Lower lobe of right lung (tissue), 2 donors: ENCODE data around the gene S100G. TPM values are rescaled to one million over a fixed set of nuclear protein-coding genes. Genes with fewer than 3 reads are reported as not detected.

Source experiments
- ATAC-seq, 2 donors: fragments of 200-7000 bp; cut with Tn5 transposase; one replicate each; pipeline ENCODE4 v1.9.1; 2020 to 2022; ENCODE audit warnings: mild to moderate bottlenecking in 2 of 2, moderate library complexity in 2 of 2
- DNase-seq: peaks from one replicate; pipeline ENCODE4 v3.0.0-alpha.2; 2020
- H3K27ac ChIP-seq: fragments of 200-600 bp; one replicate; pipeline ENCODE4 v1.8.0; 2022
- H3K27me3 ChIP-seq: fragments of 200-600 bp; one replicate; pipeline ENCODE4 v1.8.0; 2022; ENCODE audit warnings: low read depth
- H3K36me3 ChIP-seq: fragments of 200-600 bp; one replicate; pipeline ENCODE4 v1.8.0; 2022; ENCODE audit warnings: mild to moderate bottlenecking
- H3K4me1 ChIP-seq: fragments of 200-600 bp; one replicate; pipeline ENCODE4 v1.8.0; 2022
- H3K4me3 ChIP-seq: fragments of 200-600 bp; one replicate; pipeline ENCODE4 v1.8.0; 2022; ENCODE audit warnings: mild to moderate bottlenecking
- H3K9me3 ChIP-seq: fragments of 200-600 bp; one replicate; pipeline ENCODE4 v1.8.0; 2022
- CTCF ChIP-seq: fragments of 200-600 bp; IDR thresholded peaks from one replicate; pipeline ENCODE4 v1.8.0; 2022; ENCODE audit warnings: antibody characterized with exemption, mild to moderate bottlenecking
- intact Hi-C: fragments of 100-400 bp; cut with DNase I; formaldehyde crosslinking; loops from one replicate; pipeline ENCODE4 v1.11.0; 2022
- microRNA-seq: library from miRNA; unstranded; fragments of <30 nt; microRNA quantifications from one replicate; pipeline ENCODE4 v1.2.0, GENCODE V29; 2020; ENCODE audit warnings: borderline number of aligned reads
- total RNA-seq: library from RNA; stranded (reverse); fragmentation: NEBNext Ultra II Directional; extraction: Animal tissue kit (Norgen Biotek cat#: 25700); gene quantifications from one replicate; pipeline ENCODE4 v1.2.1, GENCODE V29; 2021
- donor health status: DM: no; HTN: yes; CAD: no; lungs with severe emphysema.

The S100G gene
- total RNA-seq, 1 donor from 2014 or later: not detected

- H3K36me3 ChIP-seq: peaks cover 14% of the 10 kb centered on the region
- no peaks in the 10 kb centered on the region for H3K27me3 ChIP-seq
- no peak overlapping the region for H3K27ac ChIP-seq
- no peak for TF ChIP-seq CTCF
- no peak for ATAC-seq
- H3K4me3 ChIP-seq: no peak overlapping the region
- intact Hi-C loops: no loop called here
- DNase-seq: no peak
- H3K4me1 ChIP-seq: no peaks in the 10 kb centered on the region
- H3K9me3 ChIP-seq: no peaks in the 10 kb centered on the region
These were observed 49.4 kb downstream of the S100G start for GRCh38 chrX:16699389-16699788.

- ATAC-seq: no peak
- TF ChIP-seq CTCF: no peak
- peaks cover 14% of the 10 kb centered on the region for H3K36me3 ChIP-seq
These were observed 50.8 kb downstream of the S100G start for GRCh38 chrX:16700734-16701133.

GRCh38 chrX:16702700-16703599 is 53.0 kb downstream of the S100G start:
- Histone ChIP-seq H3K36me3 (peaks cover 9% of the 10 kb centered on the region), H3K9me3 (no peaks in the 10 kb centered on the region), H3K4me3 (no peak overlapping the region), H3K27me3 (no peaks in the 10 kb centered on the region), H3K4me1 (no peaks in the 10 kb centered on the region), H3K27ac (no peak overlapping the region)
- ATAC-seq (no peak), DNase-seq (no peak)
- intact Hi-C loops: no loop called here
- no peak for TF ChIP-seq CTCF

More at GRCh38 chrX:16700734-16701133, 50.8 kb downstream of the S100G start:
- Histone ChIP-seq H3K27me3 (no peaks in the 10 kb centered on the region), H3K9me3 (no peaks in the 10 kb centered on the region), H3K27ac (no peak overlapping the region), H3K4me1 (no peaks in the 10 kb centered on the region), H3K4me3 (no peak overlapping the region)
- intact Hi-C loops: no loop called here
- no peak for DNase-seq

Small RNA genes within 50 kb of the gene (microRNA-seq; reads per million reads assigned to microRNA genes)
- not detected for gene MIR548AM

Other genes with a start within 250 kb of the S100G start
- gene CTPS2, start 62.5 kb downstream of the S100G start, total RNA-seq: 11.3 TPM
- 21.8 TPM for gene SYAP1, start 69.5 kb downstream of the S100G start, total RNA-seq
- 11.2 TPM for gene TXLNG, start 136.3 kb downstream of the S100G start, total RNA-seq
- 61.7 TPM for gene RBBP7, start 220.2 kb downstream of the S100G start, total RNA-seq